HuH-7 (cell line): Measurements from ENCODE around the gene PLA2G4F.
"Not testable (repeated sequence)": the region's sequence is repeated elsewhere in the genome, so short reads cannot be mapped to it uniquely, and the experiment has no call there.

Experiments
- DNase-seq: peaks from one replicate; pipeline ENCODE4 v3.0.0; 2011; ENCODE audit warnings: low spot score

Gene PLA2G4F

GRCh38 chr15:42100021-42100800 is 56.2 kb downstream of the PLA2G4F start:
- no peak for DNase-seq

GRCh38 chr15:42097018-42097417 is 59.4 kb downstream of the PLA2G4F start:
- no peak for DNase-seq

GRCh38 chr15:42094512-42094963 is 61.9 kb downstream of the PLA2G4F start, which contains the start of gene PLA2G4D:
Gene PLA2G4D, minus strand, starts transcription at chr15:42094562. Its CDS starts 103 bp downstream, at chr15:42094459.
- no peak for DNase-seq

GRCh38 chr15:42093966-42094365 is 62.5 kb downstream of the PLA2G4F start:
- no peak for DNase-seq

GRCh38 chr15:42092398-42093318 is 63.8 kb downstream of the PLA2G4F start:
- no peak for DNase-seq

GRCh38 chr15:42091753-42092397 is 64.6 kb downstream of the PLA2G4F start:
- not testable (repeated sequence) for DNase-seq

- no peak for DNase-seq
Observed at GRCh38 chr15:42090781-42091180, 65.7 kb downstream of the PLA2G4F start.

- no peak for DNase-seq
Observed at GRCh38 chr15:42090370-42090769, 66.1 kb downstream of the PLA2G4F start.

- DNase-seq: no peak
Observed at GRCh38 chr15:42089942-42090341, 66.5 kb downstream of the PLA2G4F start.
